Hepatic stellate cell (primary cell): Measurements from ENCODE around the gene GPR146.
A peak's percentile ranks its signal among the peaks of the same experiment; 100 is the strongest.
"Not testable (repeated sequence)": the region's sequence is repeated elsewhere in the genome, so short reads cannot be mapped to it uniquely, and the experiment has no call there.

Source experiments
- DNase-seq: peaks from one replicate; pipeline ENCODE4 v3.0.0; 2011; ENCODE audit warnings: low spot score

The GPR146 gene

GRCh38 chr7:1044189-1045068 lies at the start of gene GPR146:
GPR146 (plus strand) TSS chr7:1044546; CDS start chr7:1057516, 12,970 bp downstream.
- DNase-seq: peak; percentile 100

GRCh38 chr7:994592-995308 lies 49.6 kb upstream of the GPR146 start:
- no peak for DNase-seq

DNA sequence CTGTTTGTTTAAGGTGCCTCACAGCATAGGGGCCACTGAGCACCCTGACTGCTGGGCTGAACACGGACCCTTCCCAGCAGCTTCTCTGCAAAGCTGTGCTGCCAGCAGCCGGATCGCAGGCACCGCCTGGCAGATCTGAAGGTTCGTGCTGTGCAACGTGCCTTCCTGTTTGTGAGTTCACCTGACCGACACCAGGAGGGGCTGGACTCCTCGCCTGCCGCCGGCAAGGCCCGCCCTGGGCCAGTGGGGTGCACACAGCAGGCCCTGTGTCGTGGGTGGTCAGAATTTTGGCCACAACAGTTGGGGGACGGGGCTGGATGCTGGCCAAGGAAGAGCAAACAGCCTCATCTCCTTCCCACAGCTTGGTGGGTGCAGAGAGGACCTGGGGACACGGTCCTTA lies 48.8 kb upstream of the GPR146 start:
- no peak for DNase-seq

- no peak for DNase-seq
Measured at GRCh38 chr7:996079-996872, 48.1 kb upstream of the GPR146 start.

GRCh38 chr7:997404-998395 lies 46.6 kb upstream of the GPR146 start:
- no peak for DNase-seq

GRCh38 chr7:999149-999879 lies 45.0 kb upstream of the GPR146 start:
- DNase-seq: no peak

- DNase-seq: no peak
Measured at GRCh38 chr7:999941-1000935, 44.1 kb upstream of the GPR146 start.

GRCh38 chr7:1001069-1001770 lies 43.1 kb upstream of the GPR146 start:
- not testable (repeated sequence) for DNase-seq

- not testable (repeated sequence) for DNase-seq
Measured at GRCh38 chr7:1002026-1002425, 42.3 kb upstream of the GPR146 start.

GRCh38 chr7:1002445-1002844 lies 41.9 kb upstream of the GPR146 start:
- not testable (repeated sequence) for DNase-seq

GRCh38 chr7:1004018-1004852 lies 40.1 kb upstream of the GPR146 start:
- no peak for DNase-seq

DNA sequence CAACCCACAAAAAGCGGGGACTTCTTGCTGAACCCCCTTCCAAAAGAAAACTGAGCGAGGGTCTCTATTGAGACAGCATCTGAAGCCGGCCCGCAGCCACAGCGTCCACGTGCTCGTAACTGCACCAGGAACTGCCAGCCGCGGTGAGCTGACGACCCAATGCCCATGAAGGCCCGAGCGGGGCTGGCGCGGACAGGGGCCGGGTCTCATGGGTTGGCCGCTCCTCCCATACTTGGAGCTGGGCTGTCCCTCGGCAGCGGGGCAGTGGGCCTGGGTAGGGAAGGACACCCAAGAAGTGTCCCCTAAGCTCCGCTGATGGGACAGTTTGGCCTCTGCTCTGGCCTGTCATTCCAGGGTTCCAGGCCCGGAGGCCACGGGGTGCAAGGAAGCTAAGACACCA lies 39.0 kb upstream of the GPR146 start:
- DNase-seq: no peak

DNA sequence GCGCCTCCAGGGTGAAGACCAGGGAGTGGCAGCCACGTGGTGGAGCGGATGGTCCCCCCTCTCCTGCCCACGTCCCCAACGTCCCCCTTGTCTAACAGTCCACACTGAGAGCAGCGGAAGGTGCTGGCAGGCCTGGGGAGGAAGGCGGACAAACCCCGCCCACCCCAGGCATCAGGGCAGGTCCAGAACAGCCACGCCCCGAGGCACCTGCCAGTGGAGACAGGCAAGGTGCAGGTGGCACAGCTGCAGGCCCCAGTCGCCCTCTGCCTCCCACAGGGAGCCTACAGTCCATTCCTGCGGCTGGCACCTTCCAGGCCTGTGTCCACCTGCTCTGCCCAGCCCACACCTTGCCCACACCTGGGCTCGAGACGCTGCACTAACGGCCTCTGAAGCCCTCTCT lies 36.4 kb upstream of the GPR146 start:
- no peak for DNase-seq

DNA sequence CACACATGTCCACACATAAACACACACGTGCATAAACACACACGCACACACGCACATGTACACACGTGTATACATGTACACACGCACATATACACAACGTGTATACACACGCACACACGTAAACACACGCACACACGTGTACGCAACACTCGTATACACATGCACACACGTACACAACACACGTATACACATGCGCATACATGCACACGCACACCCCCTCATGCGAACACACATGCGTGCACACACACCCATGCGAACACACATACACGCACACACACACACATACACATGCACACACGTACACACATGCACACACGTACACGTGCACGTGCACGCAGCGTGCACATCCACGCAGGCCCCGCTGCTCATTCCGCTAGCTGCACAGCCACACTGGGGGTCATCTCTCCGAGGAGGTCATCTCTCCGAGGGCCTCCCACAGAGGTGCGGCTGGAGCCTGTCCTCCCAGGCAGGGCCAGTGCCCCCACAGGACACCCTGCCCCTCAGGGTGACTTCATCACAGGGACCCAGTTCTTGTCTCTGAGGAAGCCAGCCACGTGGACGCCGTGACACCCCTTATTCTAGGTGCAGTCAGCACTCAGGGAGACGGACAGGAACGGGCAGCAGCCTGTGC lies 35.5 kb upstream of the GPR146 start:
- no peak for DNase-seq

GRCh38 chr7:1009747-1010146 lies 34.6 kb upstream of the GPR146 start:
- DNase-seq: no peak

DNA sequence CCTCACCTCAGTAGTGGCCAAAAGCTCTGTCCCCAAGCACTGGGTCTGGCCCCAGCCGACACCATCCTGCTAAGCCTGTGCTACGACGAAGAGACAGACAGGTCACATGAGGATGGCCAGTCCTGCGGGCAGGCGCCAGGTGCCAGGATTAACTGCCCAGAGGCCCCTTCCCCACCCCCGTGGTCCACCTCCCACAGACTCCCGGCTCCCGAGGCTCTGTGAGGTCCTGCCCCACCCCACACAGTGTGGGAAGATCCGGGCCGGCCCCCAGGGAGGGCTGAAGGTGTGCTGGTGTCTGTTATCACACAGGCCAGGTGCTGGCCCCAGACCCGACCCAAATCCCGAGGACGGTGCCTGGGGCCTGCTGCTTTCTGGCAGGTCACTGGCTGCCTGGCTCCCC lies 34.1 kb upstream of the GPR146 start:
- DNase-seq: no peak

- no peak for DNase-seq
Measured at GRCh38 chr7:1011297-1012003, 32.9 kb upstream of the GPR146 start.
